Tibial artery (tissue), 4 donors: ENCODE measurements around the gene INSM2.

Experiments
- DNase-seq, 2 donors: peaks; one replicate each; pipeline ENCODE4 v3.0.0-alpha.2; 2019
- H3K27ac ChIP-seq, 2 donors: fragments of 200-600 bp; sonication (generic) in 1 of 2; 1 replicate in 1 of 2; 2 replicates in 1 of 2; pipeline ENCODE4 v1.5.1; 2018 to 2019; ENCODE audit warnings: mild to moderate bottlenecking in 1 of 2
- H3K27me3 ChIP-seq, 2 donors: fragments of 200-600 bp; sonication (generic) in 1 of 2; one replicate each; pipeline versions ENCODE4 v1.5.1 to v1.6.0; 2016 to 2019
- H3K36me3 ChIP-seq, 3 donors: fragments of 200-600 bp; sonication (generic) in 2 of 3; one replicate each; pipeline ENCODE4 v1.5.1; 2016 to 2019; ENCODE audit warnings: mild to moderate bottlenecking in 2 of 3
- H3K4me1 ChIP-seq, 4 donors: fragments of 200-600 bp; sonication (generic) in 2 of 4; 1 replicate in 3 of 4; 2 replicates in 1 of 4; pipeline ENCODE4 v1.5.1; 2016 to 2019
- H3K4me3 ChIP-seq, 2 donors: fragments of 200-600 bp; sonication (generic) in 1 of 2; 1 replicate in 1 of 2; 2 replicates in 1 of 2; pipeline ENCODE4 v1.5.1; 2018 to 2019; ENCODE audit warnings: mild to moderate bottlenecking in 2 of 2
- H3K9me3 ChIP-seq, 3 donors: fragments of 200-600 bp; sonication (generic) in 1 of 3; one replicate each; pipeline ENCODE4 v1.5.1; 2016 to 2019
- intact Hi-C: fragments of 100-400 bp; cut with DNase I; formaldehyde crosslinking; loops from one replicate; pipeline ENCODE4 v1.15.0; 2023; ENCODE audit warnings: low total_unique reads
- TF ChIP-seq, protein P1 (sequence below), 2 experiments: fragments of 200-600 bp in 1 of 2; fragments of 450-650 bp in 1 of 2; IDR thresholded peaks; one replicate each; pipeline ENCODE4 v1.5.1; 2017 to 2019; ENCODE audit warnings: antibody characterized with exemption in 2 of 2, mild to moderate bottlenecking in 1 of 2, moderate library complexity in 1 of 2

INSM2 gene

DNA sequence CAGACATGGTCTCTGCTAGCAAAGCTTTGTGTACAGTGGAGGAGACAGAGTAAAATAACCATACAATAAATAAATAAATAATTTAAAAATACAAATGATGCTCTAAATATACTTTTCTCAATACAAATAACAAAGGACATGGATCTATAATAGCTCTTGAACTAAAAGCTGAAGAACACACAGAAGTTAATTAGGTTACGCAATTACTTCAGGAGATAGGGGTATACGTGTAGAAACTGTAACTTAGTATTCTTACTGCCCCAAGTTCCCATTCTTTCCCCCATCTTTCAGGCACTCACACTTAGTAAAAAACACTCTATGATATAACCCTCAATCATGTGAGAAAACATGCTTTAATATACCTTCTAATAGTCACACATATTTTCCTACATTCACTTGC, 44.2 kb downstream of the INSM2 start:
- H3K9me3 ChIP-seq: no peaks in the 10 kb centered on the region
- TF ChIP-seq, protein P1, sequence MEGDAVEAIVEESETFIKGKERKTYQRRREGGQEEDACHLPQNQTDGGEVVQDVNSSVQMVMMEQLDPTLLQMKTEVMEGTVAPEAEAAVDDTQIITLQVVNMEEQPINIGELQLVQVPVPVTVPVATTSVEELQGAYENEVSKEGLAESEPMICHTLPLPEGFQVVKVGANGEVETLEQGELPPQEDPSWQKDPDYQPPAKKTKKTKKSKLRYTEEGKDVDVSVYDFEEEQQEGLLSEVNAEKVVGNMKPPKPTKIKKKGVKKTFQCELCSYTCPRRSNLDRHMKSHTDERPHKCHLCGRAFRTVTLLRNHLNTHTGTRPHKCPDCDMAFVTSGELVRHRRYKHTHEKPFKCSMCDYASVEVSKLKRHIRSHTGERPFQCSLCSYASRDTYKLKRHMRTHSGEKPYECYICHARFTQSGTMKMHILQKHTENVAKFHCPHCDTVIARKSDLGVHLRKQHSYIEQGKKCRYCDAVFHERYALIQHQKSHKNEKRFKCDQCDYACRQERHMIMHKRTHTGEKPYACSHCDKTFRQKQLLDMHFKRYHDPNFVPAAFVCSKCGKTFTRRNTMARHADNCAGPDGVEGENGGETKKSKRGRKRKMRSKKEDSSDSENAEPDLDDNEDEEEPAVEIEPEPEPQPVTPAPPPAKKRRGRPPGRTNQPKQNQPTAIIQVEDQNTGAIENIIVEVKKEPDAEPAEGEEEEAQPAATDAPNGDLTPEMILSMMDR (IDR thresholded peaks at IDR 0.05): no peak
- intact Hi-C loops: no loop called here
- no peak overlapping the region for H3K4me3 ChIP-seq
- H3K27ac ChIP-seq: no peak overlapping the region
- H3K4me1 ChIP-seq: no peaks in the 10 kb centered on the region
- peaks cover 5 to 16% (median 15%) of the 10 kb centered on the region in 3 donors for H3K36me3 ChIP-seq
- DNase-seq: no peak
- H3K27me3 ChIP-seq: no peaks in the 10 kb centered on the region

DNA sequence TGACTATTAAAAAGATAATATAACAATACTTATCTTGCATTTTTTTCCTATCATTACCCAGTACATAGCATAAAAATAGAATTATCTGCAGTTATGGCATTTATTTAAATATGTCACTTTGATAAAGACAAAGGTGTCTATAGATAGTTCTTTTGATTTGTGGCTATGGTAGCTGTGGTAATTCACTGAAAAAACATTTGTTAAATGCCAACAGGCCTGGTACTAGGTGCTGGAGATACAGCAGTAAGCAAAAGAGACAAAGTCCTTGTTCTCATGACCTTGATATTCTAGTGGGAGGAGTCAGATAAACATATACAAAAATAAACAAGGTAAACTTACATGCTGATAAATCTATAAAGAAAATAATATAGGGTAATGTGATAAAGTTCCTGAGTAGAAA, 44.7 kb downstream of the INSM2 start:
- H3K36me3 ChIP-seq: peaks cover 5 to 16% (median 15%) of the 10 kb centered on the region in 3 donors
- no peak for DNase-seq
- intact Hi-C loops: no loop called here

More for the DNA sequence above, 44.7 kb downstream of the INSM2 start:
- Histone ChIP-seq H3K9me3 (no peaks in the 10 kb centered on the region), H3K4me1 (no peaks in the 10 kb centered on the region), H3K27me3 (no peaks in the 10 kb centered on the region), H3K27ac (no peak overlapping the region), H3K4me3 (no peak overlapping the region)
- TF ChIP-seq, protein P1 (IDR thresholded peaks at IDR 0.05): no peak
